GM23338 (cell line): Measurements from ENCODE around the gene FAM193B. TPM values are rescaled to one million over a fixed set of nuclear protein-coding genes. Genes with fewer than 3 reads are reported as not detected.

Experiments
- EZH2phosphoT487 ChIP-seq: fragments of 200-600 bp; sonication (generic); IDR thresholded peaks from one replicate; pipeline ENCODE4 v1.8.1; 2018; ENCODE audit warnings: antibody characterized with exemption; ENCODE audit not compliant: unreplicated experiment
- JUNB ChIP-seq: IDR thresholded peaks from one replicate; pipeline ENCODE4 v1.6.1; 2016; ENCODE audit warnings: antibody characterized with exemption; ENCODE audit not compliant: unreplicated experiment
- polyA plus RNA-seq: library from polyadenylated mRNA; unstranded; fragments of >200 nt; fragmentation: Nextera tagmentation; extraction: Ambion mirVana; gene quantifications from 2 replicates; pipeline ENCODE4 v1.2.1, GENCODE V29; 2016
- total RNA-seq: library from RNA; depleted of rRNA; stranded (reverse); fragments of >200 nt; shearing (Covaris generic); gene quantifications from 2 replicates; pipeline ENCODE4 v1.2.3, GENCODE V29; 2014
- TF ChIP-seq, protein P1 (sequence below): fragments of 250-450 bp; sonication (Bioruptor Pico); IDR thresholded peaks from 2 replicates; pipeline ENCODE4 v1.5.0; 2020; ENCODE audit warnings: mild to moderate bottlenecking, moderate library complexity
- TF ChIP-seq, protein P2 (sequence below): IDR thresholded peaks from one replicate; pipeline ENCODE4 v1.6.1; 2018; ENCODE audit warnings: antibody characterized with exemption; ENCODE audit not compliant: unreplicated experiment

The FAM193B gene
- total and polyA plus RNA-seq, 2 experiments from 2014 or later = 44.4 to 58.6 TPM

DNA sequence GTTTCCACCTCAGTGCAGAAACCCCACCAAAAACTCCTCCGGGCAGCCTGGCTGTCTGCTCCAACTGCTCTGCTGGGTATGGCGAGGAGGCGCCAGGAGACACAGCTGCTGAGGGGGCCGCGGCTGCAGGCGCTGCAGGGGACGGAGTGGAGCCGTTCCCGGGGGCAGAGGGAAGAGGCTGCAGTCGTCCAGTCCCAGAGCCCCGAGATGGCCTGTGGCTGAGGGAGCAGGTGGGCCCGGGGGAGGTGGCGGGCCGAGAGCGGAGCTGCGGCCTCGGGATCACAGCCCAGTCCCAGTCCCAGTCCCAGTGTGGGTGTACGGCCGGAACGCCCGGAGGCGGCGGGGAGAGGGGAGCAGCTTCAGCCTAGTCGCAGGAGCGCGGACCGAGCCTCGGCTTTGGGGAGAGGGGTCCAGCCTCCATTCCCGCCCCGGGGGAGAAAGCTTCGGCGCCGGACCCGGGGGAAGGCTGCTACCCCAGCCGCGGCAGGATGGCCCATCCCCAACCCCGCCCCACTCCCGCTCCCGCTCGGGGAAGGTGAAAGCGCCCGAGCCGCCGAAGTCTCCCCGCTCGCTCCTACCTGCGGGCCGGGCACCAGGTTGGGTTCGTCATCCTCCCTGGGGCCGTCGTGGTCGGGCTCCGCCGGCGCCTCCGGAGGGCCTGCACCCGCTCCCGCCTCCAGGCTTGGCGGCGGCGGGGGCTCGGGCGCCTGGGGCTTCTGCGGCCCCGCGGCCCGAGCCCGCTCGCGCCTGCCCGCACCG lies 513 bp downstream of the FAM193B start (continued):
- TF ChIP-seq, protein P1, sequence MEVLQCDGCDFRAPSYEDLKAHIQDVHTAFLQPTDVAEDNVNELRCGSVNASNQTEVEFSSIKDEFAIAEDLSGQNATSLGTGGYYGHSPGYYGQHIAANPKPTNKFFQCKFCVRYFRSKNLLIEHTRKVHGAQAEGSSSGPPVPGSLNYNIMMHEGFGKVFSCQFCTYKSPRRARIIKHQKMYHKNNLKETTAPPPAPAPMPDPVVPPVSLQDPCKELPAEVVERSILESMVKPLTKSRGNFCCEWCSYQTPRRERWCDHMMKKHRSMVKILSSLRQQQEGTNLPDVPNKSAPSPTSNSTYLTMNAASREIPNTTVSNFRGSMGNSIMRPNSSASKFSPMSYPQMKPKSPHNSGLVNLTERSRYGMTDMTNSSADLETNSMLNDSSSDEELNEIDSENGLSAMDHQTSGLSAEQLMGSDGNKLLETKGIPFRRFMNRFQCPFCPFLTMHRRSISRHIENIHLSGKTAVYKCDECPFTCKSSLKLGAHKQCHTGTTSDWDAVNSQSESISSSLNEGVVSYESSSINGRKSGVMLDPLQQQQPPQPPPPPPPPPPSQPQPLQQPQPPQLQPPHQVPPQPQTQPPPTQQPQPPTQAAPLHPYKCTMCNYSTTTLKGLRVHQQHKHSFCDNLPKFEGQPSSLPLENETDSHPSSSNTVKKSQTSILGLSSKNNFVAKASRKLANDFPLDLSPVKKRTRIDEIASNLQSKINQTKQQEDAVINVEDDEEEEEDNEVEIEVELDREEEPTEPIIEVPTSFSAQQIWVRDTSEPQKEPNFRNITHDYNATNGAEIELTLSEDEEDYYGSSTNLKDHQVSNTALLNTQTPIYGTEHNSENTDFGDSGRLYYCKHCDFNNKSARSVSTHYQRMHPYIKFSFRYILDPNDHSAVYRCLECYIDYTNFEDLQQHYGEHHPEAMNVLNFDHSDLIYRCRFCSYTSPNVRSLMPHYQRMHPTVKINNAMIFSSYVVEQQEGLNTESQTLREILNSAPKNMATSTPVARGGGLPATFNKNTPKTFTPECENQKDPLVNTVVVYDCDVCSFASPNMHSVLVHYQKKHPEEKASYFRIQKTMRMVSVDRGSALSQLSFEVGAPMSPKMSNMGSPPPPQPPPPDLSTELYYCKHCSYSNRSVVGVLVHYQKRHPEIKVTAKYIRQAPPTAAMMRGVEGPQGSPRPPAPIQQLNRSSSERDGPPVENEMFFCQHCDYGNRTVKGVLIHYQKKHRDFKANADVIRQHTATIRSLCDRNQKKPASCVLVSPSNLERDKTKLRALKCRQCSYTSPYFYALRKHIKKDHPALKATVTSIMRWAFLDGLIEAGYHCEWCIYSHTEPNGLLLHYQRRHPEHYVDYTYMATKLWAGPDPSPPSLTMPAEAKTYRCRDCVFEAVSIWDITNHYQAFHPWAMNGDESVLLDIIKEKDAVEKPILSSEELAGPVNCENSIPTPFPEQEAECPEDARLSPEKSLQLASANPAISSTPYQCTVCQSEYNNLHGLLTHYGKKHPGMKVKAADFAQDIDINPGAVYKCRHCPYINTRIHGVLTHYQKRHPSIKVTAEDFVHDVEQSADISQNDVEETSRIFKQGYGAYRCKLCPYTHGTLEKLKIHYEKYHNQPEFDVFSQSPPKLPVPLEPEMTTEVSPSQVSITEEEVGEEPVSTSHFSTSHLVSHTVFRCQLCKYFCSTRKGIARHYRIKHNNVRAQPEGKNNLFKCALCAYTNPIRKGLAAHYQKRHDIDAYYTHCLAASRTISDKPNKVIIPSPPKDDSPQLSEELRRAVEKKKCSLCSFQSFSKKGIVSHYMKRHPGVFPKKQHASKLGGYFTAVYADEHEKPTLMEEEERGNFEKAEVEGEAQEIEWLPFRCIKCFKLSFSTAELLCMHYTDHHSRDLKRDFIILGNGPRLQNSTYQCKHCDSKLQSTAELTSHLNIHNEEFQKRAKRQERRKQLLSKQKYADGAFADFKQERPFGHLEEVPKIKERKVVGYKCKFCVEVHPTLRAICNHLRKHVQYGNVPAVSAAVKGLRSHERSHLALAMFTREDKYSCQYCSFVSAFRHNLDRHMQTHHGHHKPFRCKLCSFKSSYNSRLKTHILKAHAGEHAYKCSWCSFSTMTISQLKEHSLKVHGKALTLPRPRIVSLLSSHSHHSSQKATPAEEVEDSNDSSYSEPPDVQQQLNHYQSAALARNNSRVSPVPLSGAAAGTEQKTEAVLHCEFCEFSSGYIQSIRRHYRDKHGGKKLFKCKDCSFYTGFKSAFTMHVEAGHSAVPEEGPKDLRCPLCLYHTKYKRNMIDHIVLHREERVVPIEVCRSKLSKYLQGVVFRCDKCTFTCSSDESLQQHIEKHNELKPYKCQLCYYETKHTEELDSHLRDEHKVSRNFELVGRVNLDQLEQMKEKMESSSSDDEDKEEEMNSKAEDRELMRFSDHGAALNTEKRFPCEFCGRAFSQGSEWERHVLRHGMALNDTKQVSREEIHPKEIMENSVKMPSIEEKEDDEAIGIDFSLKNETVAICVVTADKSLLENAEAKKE (CRISPR knock-in tag) = no peak
- TF ChIP-seq EZH2phosphoT487 (no peak), JUNB (no peak)
- TF ChIP-seq, protein P2, sequence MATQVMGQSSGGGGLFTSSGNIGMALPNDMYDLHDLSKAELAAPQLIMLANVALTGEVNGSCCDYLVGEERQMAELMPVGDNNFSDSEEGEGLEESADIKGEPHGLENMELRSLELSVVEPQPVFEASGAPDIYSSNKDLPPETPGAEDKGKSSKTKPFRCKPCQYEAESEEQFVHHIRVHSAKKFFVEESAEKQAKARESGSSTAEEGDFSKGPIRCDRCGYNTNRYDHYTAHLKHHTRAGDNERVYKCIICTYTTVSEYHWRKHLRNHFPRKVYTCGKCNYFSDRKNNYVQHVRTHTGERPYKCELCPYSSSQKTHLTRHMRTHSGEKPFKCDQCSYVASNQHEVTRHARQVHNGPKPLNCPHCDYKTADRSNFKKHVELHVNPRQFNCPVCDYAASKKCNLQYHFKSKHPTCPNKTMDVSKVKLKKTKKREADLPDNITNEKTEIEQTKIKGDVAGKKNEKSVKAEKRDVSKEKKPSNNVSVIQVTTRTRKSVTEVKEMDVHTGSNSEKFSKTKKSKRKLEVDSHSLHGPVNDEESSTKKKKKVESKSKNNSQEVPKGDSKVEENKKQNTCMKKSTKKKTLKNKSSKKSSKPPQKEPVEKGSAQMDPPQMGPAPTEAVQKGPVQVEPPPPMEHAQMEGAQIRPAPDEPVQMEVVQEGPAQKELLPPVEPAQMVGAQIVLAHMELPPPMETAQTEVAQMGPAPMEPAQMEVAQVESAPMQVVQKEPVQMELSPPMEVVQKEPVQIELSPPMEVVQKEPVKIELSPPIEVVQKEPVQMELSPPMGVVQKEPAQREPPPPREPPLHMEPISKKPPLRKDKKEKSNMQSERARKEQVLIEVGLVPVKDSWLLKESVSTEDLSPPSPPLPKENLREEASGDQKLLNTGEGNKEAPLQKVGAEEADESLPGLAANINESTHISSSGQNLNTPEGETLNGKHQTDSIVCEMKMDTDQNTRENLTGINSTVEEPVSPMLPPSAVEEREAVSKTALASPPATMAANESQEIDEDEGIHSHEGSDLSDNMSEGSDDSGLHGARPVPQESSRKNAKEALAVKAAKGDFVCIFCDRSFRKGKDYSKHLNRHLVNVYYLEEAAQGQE = no peak
